Small intestine (tissue), 7 donors: Measurements from ENCODE around the gene HAGHL. TPM values are rescaled to one million over a fixed set of nuclear protein-coding genes. Genes with fewer than 3 reads are reported as not detected.
"Not testable (repeated sequence)": the region's sequence is repeated elsewhere in the genome, so short reads cannot be mapped to it uniquely, and the experiment has no call there.

ENCODE experiments used
- DNase-seq, 2 donors: peaks; one replicate each; pipeline versions ENCODE4 v3.0.0 to v3.0.0-alpha.2; 2013
- FAIRE-seq: peaks from 2 replicates; lab custom pipeline; 2012; peaks lifted over from hg19 to GRCh38; lab: Jason Lieb, UNC
- H3K27ac ChIP-seq, 3 donors: one replicate each; pipeline ENCODE4 v1.5.1; 2013; ENCODE audit warnings: low read length in 2 of 3, mild to moderate bottlenecking in 2 of 3, control low read depth in 1 of 3, inconsistent platforms in 1 of 3, low read depth in 1 of 3, moderate library complexity in 1 of 3
- H3K27me3 ChIP-seq, 3 donors: one replicate each; pipeline ENCODE4 v1.6.1; 2013; ENCODE audit warnings: low read length in 3 of 3, inconsistent platforms in 1 of 3; ENCODE audit not compliant: control insufficient read depth in 3 of 3, insufficient read depth in 3 of 3
- H3K36me3 ChIP-seq, 3 donors: one replicate each; pipeline ENCODE4 v1.6.1; 2013; ENCODE audit warnings: low read length in 3 of 3, inconsistent platforms in 1 of 3, low read depth in 1 of 3, mild to moderate bottlenecking in 1 of 3, moderate library complexity in 1 of 3; ENCODE audit not compliant: control insufficient read depth in 3 of 3, insufficient read depth in 2 of 3
- H3K4me1 ChIP-seq, 3 donors: one replicate each; pipeline ENCODE4 v1.6.1; 2013; ENCODE audit warnings: low read length in 2 of 3, inconsistent platforms in 1 of 3, low read depth in 1 of 3, mild to moderate bottlenecking in 1 of 3, moderate library complexity in 1 of 3; ENCODE audit not compliant: control insufficient read depth in 3 of 3, insufficient read depth in 2 of 3
- H3K4me3 ChIP-seq, 3 donors: one replicate each; pipeline ENCODE4 v1.5.1; 2013; ENCODE audit warnings: low read length in 3 of 3, control low read depth in 1 of 3, inconsistent platforms in 1 of 3, low read depth in 1 of 3, mild to moderate bottlenecking in 1 of 3, moderate library complexity in 1 of 3
- H3K9me3 ChIP-seq, 2 donors: one replicate each; pipeline ENCODE4 v1.6.1; 2013; ENCODE audit warnings: low read depth in 1 of 2, low read length in 1 of 2; ENCODE audit not compliant: control insufficient read depth in 2 of 2, insufficient read depth in 1 of 2
- WGBS, 3 donors: extraction: QIAGEN DNeasy Blood & Tissue Kit; methylation state at CpG; one replicate each; pipeline ENCODE4 v1.1.7; 2013; 5-methylcytosine and 5-hydroxymethylcytosine counted together
- polyA plus RNA-seq, 4 donors: library from polyadenylated mRNA; stranded (reverse) in 3 of 4; unstranded in 1 of 4; fragments of 200-250 nt in 3 of 4; fragments of 120-200 nt in 1 of 4; gene quantifications; one replicate each; pipeline versions ENCODE4 v1.2.1 to v1.2.3, GENCODE V29; 2013
- donor health status: healthy with polysubstance abuse.
- donor health status: control.
- donor health status: control.
- donor health status: Bipolar disorder and iron deficiency.
- donor health status: healthy.

HAGHL gene
- polyA plus RNA-seq, 4 donors, result 1.4 to 4.8 (median 3.4) TPM

DNA sequence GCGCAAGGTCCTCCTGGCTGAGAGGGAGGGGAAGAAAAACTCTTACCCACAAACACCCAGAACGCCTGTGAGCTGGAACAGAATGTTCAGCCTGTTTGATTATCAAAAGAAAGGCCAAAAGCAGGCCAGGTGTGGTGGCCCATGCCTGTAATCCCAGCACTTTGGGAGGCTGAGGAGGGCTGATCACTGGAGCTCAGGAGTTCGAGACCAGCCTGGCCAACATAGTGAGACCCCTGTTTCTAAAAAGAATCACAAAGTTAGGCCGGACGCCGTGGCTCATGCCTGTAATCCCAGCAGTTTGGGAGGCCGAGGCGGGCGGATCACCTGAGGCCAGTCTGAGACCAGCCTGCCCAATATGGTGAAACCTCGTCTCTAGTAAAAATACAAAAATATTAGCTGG is 49.4 kb downstream of the HAGHL start:
- not testable (repeated sequence) for H3K27me3 ChIP-seq, H3K4me1 ChIP-seq, H3K36me3 ChIP-seq, H3K4me3 ChIP-seq, H3K27ac ChIP-seq, H3K9me3 ChIP-seq, FAIRE-seq, DNase-seq
- 83 to 86% (median 84%) methylated on average over 10 of the region's 10 CpGs for WGBS, 3 donors

- peaks cover 2 to 5% (median 3%) of the 10 kb centered on the region in 3 donors for H3K27me3 ChIP-seq
- WGBS, 3 donors, result 40 to 75% (median 46%) methylated on average over 9 of the region's 9 CpGs
- FAIRE-seq, result no peak
Observed at GRCh38 chr16:776824-777223, 49.9 kb downstream of the HAGHL start.

DNA sequence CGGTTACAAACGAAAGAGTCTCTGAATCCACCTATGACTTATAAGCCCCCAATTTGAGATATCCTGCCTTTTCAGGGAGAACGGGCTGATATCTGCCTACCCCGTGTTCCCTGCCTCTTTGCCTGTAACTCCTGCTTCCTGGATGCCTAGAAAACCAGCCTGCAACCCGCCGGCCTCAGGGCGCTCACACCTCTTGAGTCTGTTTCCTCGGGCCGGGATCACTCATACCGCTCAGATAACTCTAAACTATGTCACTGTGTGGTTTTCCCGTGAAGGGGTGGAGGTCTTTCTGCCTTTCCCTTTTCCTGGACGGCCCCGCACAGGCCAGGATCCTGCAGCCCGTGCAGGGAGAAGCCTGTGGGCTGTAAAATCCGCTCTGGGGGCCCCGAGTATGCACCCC is 50.9 kb downstream of the HAGHL start:
- WGBS, 3 donors, result 18 to 24% (median 20%) methylated on average over 16 of the region's 16 CpGs
- Histone ChIP-seq H3K4me1 (peaks cover 0 to under 1% (median 0%) of the 10 kb centered on the region in 3 donors), H3K27ac (no peak overlapping the region), H3K9me3 (no peaks in the 10 kb centered on the region), H3K27me3 (peaks cover 2 to 5% (median 3%) of the 10 kb centered on the region in 3 donors), H3K36me3 (no peaks in the 10 kb centered on the region), H3K4me3 (no peak overlapping the region)
- DNase-seq, result no peak
- no peak for FAIRE-seq

More at GRCh38 chr16:776824-777223, 49.9 kb downstream of the HAGHL start:
- Histone ChIP-seq H3K27ac (no peak overlapping the region), H3K4me1 (no peaks in the 10 kb centered on the region), H3K9me3 (no peaks in the 10 kb centered on the region), H3K4me3 (no peak overlapping the region), H3K36me3 (no peaks in the 10 kb centered on the region)
- DNase-seq, result no peak

DNA sequence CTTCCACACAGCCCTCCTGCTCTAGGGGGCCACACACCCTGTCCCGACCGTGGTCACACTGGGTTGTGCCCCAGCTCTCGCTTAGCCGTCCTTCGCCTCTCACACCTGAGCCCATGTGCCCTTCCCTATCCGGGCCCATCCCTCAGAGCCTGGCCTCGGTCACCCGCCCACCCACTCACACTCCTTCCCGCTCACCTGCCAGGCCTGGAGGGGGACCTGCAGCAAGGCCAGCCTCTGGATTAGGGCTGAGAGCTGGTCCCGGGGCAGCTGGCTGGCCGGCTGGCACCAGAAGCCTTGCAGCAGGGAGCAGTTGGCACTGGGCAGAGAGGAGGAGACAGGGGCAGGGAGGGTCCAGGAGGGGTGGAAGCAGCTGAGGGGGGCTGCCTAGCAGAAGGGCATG is 51.5 kb downstream of the HAGHL start:
- H3K27me3 ChIP-seq, result peaks cover 2 to 5% (median 3%) of the 10 kb centered on the region in 3 donors
- WGBS, 3 donors, result 65 to 78% (median 76%) methylated on average over 11 of the region's 11 CpGs
- FAIRE-seq (no peak), DNase-seq (no peak)
- no peak overlapping the region for H3K27ac ChIP-seq
- H3K4me3 ChIP-seq, result no peak overlapping the region
- no peaks in the 10 kb centered on the region for H3K9me3 ChIP-seq
- H3K4me1 ChIP-seq, result peaks cover 0 to 7% (median 0%) of the 10 kb centered on the region in 3 donors
- H3K36me3 ChIP-seq, result no peaks in the 10 kb centered on the region

DNA sequence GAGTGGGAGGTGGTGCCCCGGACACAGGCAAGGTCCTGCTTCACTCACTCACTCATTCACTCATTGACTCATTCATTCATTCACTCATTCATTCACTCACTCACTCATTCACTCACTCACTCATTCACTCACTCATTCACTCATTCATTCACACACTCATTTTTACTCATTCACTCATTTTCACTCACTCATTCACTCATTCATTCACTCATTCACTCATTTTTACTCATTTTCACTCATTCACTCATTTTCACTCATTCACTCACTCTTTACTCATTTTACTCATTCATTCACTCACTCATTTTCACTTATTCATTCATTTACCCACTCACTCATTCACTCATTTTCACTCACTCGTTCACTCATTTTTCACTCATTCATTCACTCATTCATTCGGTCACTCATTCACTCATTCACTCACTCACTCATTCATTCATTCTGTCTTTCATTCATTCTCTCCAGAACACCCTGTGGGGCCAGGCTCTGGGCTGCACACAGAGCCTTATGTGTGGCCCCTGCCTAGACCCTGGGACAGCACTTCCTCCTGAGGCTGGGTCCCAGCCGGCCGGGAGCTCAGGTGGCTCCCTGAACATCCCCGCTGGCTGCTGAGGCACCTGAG is 52.1 kb downstream of the HAGHL start:
- Histone ChIP-seq H3K27me3 (peaks cover 2 to 5% (median 3%) of the 10 kb centered on the region in 3 donors), H3K27ac (no peak overlapping the region), H3K36me3 (no peaks in the 10 kb centered on the region), H3K4me3 (no peak overlapping the region), H3K9me3 (no peaks in the 10 kb centered on the region), H3K4me1 (peaks cover 0 to 7% (median 0%) of the 10 kb centered on the region in 3 donors)
- DNase-seq (no peak), FAIRE-seq (no peak)
- WGBS, 3 donors, result 75 to 88% (median 81%) methylated on average over 6 of the region's 6 CpGs

Other genes starting within 250 kb of the HAGHL start
- 100 to 1,000 TPM in 1 of 4 donors, 10 to 100 TPM in 3; 51.3 to 105 (median 70.2) TPM for gene CAPN15, start 199.4 kb upstream of the HAGHL start, polyA plus RNA-seq
- gene PRR35, start 166.7 kb upstream of the HAGHL start, polyA plus RNA-seq, result not detected
- 1 to 10 TPM in 1 of 4 donors, under 1 TPM in 2, not detected in 1; 0.45 to 2.2 (median 0.79) TPM for gene NHLRC4, start 160.1 kb upstream of the HAGHL start, polyA plus RNA-seq
- 10 to 100 TPM; 21.3 to 43.5 (median 28.0) TPM for gene PIGQ, start 157.1 kb upstream of the HAGHL start, polyA plus RNA-seq
- 10 to 100 TPM; 28.9 to 49.0 (median 34.6) TPM for gene RAB40C, start 137.0 kb upstream of the HAGHL start, polyA plus RNA-seq
- gene WFIKKN1, start 96.1 kb upstream of the HAGHL start, polyA plus RNA-seq, result 1 to 10 TPM in 3 of 4 donors, under 1 TPM in 1; 0.60 to 7.6 (median 3.6) TPM
- 100 to 1,000 TPM in 3 of 4 donors, 10 to 100 TPM in 1; 54.4 to 135 (median 113) TPM for gene METTL26, start 90.8 kb upstream of the HAGHL start, polyA plus RNA-seq
- gene MCRIP2, start 85.3 kb upstream of the HAGHL start, polyA plus RNA-seq, result 100 to 1,000 TPM in 3 of 4 donors, 10 to 100 TPM in 1; 43.4 to 279 (median 166) TPM
- gene WDR90, start 77.7 kb upstream of the HAGHL start, polyA plus RNA-seq, result 10 to 100 TPM; 15.7 to 36.5 (median 25.6) TPM
- gene RHOT2, start 59.0 kb upstream of the HAGHL start, polyA plus RNA-seq, result 100 to 1,000 TPM in 3 of 4 donors, 10 to 100 TPM in 1; 89.3 to 207 (median 159) TPM
- 1 to 10 TPM; 2.7 to 6.2 (median 4.7) TPM for gene RHBDL1, start 51.4 kb upstream of the HAGHL start, polyA plus RNA-seq
- 100 to 1,000 TPM in 3 of 4 donors, 10 to 100 TPM in 1; 66.2 to 122 (median 118) TPM for gene STUB1, start 46.7 kb upstream of the HAGHL start, polyA plus RNA-seq
- gene JMJD8, start 42.8 kb upstream of the HAGHL start, polyA plus RNA-seq, result 10 to 100 TPM; 23.0 to 46.2 (median 31.9) TPM
- gene WDR24, start 36.7 kb upstream of the HAGHL start, polyA plus RNA-seq, result 10 to 100 TPM in 1 of 4 donors, 1 to 10 TPM in 3; 5.4 to 11.7 (median 9.3) TPM
- gene FBXL16, start 21.3 kb upstream of the HAGHL start, polyA plus RNA-seq, result 1 to 10 TPM in 3 of 4 donors, under 1 TPM in 1; 0.81 to 3.4 (median 1.2) TPM
- 10 to 100 TPM in 2 of 4 donors, 1 to 10 TPM in 2; 4.9 to 14.1 (median 9.3) TPM for gene METRN, start 12.0 kb upstream of the HAGHL start, polyA plus RNA-seq
- 10 to 100 TPM; 23.0 to 55.5 (median 38.1) TPM for gene ANTKMT, start 6.0 kb upstream of the HAGHL start, polyA plus RNA-seq
- 1 to 10 TPM in 1 of 4 donors, under 1 TPM in 2, not detected in 1; 0.72 to 1.6 (median 0.95) TPM for gene CCDC78, start 663 bp upstream of the HAGHL start, polyA plus RNA-seq
- gene CIAO3, start 13.9 kb downstream of the HAGHL start, polyA plus RNA-seq, result 10 to 100 TPM; 32.5 to 68.0 (median 44.7) TPM
- gene MSLN, start 33.6 kb downstream of the HAGHL start, polyA plus RNA-seq, result 10 to 100 TPM in 1 of 4 donors, 1 to 10 TPM in 3; 1.3 to 29.7 (median 4.5) TPM
- gene RPUSD1, start 61.3 kb downstream of the HAGHL start, polyA plus RNA-seq, result 10 to 100 TPM; 17.6 to 26.2 (median 21.6) TPM
- gene CHTF18, start 61.5 kb downstream of the HAGHL start, polyA plus RNA-seq, result 10 to 100 TPM in 2 of 4 donors, 1 to 10 TPM in 2; 5.6 to 24.6 (median 13.5) TPM
- 1 to 10 TPM in 2 of 4 donors, under 1 TPM in 2; 0.73 to 3.0 (median 1.9) TPM for gene GNG13, start 73.6 kb downstream of the HAGHL start, polyA plus RNA-seq
- gene LMF1, start 243.9 kb downstream of the HAGHL start, polyA plus RNA-seq, result 10 to 100 TPM in 1 of 4 donors, 1 to 10 TPM in 3; 8.2 to 18.0 (median 9.2) TPM